ENCODE data around the gene PCK2. TPM values are rescaled to one million over a fixed set of nuclear protein-coding genes. Genes with fewer than 3 reads are reported as not detected.

The PCK2 gene
- total and polyA plus RNA-seq, 2 donors (not counting 3 experiments of a cell fraction or from before 2014, with no cell fraction given): 23.5 to 24.5 TPM

DNA sequence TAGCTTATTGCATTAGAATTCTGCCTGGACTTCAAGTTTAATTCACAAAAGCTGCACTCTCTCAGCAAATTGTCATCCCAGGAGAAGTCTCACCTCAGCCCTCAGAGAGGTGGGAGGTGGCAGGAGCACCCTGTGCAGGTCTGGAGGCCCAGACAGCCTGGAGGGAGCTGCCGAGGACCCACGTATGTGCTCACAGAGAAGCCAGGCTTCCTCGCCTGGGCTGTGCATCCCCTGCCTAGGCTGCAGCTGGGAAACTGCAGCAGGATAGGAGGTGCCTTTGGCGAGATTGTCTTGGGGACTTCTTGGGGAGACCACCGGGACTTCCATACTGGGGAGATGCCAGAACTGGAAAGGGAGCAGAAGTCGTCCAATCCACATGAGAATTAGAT is 14.0 kb upstream of the PCK2 start:
- H3K9me3 ChIP-seq (replicated peaks; ENCODE audit: control insufficient read depth, insufficient read depth, low read length): no peaks in the 10 kb centered on the region
- TF ChIP-seq, protein P1, sequence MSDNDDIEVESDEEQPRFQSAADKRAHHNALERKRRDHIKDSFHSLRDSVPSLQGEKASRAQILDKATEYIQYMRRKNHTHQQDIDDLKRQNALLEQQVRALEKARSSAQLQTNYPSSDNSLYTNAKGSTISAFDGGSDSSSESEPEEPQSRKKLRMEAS (IDR thresholded peaks at IDR 0.05; ENCODE audit: insufficient read depth, insufficient read length): no peak
- TF ChIP-seq JUN (IDR thresholded peaks at IDR 0.05; ENCODE audit: borderline replicate concordance, insufficient read depth, insufficient read length, low read depth) (no peak), POLR2A (IDR thresholded peaks at IDR 0.05; ENCODE audit: low read depth, low read length) (no peak), POLR2AphosphoS5 (IDR thresholded peaks at IDR 0.05; ENCODE audit: insufficient read depth, low read depth, low read length) (no peak), EZH2 (IDR thresholded peaks at IDR 0.05; ENCODE audit: borderline replicate concordance, low read depth, low read length, severe bottlenecking) (no peak), MYC (IDR thresholded peaks at IDR 0.05; ENCODE audit: low read depth, low read length) (no peak), GATA2 (IDR thresholded peaks at IDR 0.05; ENCODE audit: insufficient read depth, insufficient read length, low read depth, low read length) (no peak), FOS (IDR thresholded peaks at IDR 0.05; ENCODE audit: borderline replicate concordance, insufficient read depth, low read length) (no peak)
- TF ChIP-seq, protein P2, sequence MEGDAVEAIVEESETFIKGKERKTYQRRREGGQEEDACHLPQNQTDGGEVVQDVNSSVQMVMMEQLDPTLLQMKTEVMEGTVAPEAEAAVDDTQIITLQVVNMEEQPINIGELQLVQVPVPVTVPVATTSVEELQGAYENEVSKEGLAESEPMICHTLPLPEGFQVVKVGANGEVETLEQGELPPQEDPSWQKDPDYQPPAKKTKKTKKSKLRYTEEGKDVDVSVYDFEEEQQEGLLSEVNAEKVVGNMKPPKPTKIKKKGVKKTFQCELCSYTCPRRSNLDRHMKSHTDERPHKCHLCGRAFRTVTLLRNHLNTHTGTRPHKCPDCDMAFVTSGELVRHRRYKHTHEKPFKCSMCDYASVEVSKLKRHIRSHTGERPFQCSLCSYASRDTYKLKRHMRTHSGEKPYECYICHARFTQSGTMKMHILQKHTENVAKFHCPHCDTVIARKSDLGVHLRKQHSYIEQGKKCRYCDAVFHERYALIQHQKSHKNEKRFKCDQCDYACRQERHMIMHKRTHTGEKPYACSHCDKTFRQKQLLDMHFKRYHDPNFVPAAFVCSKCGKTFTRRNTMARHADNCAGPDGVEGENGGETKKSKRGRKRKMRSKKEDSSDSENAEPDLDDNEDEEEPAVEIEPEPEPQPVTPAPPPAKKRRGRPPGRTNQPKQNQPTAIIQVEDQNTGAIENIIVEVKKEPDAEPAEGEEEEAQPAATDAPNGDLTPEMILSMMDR (IDR thresholded peaks at IDR 0.05; ENCODE audit: extremely low read depth in 1 of 2, insufficient read depth in 1 of 2, low read depth in 1 of 2, low read length in 2 of 2): no peak
- ChIA-PET POLR2A (no interaction called here), CTCF (interaction anchor here (1.1 to 5.7 kb wide), 5 partner anchors 11 to 81 kb away, joined by 4 to 51 read pairs (median 18); partner anchors contain the start of genes DCAF11, IRF9 and NRL)
- intact Hi-C loops (cut with micrococcal nuclease) (no loop called here), dilution Hi-C loops (cut with MboI; ENCODE audit: extremely low pct_ligation_motif_present, low sequenced_read_pairs) (no loop called here)
- H3K4me2 ChIP-seq (ENCODE audit: insufficient read depth, low read length): no peak overlapping the region
- H3K27me3 ChIP-seq (ENCODE audit: control insufficient read depth in 2 of 2, insufficient read depth in 2 of 2, low read length in 2 of 2): peaks cover 28 to 35% of the 10 kb centered on the region in 2 experiments
- no peak overlapping the region for H3K4me3 ChIP-seq (replicated peaks in 1 of 3; ENCODE audit: insufficient read depth in 1 of 3, low read depth in 1 of 3, low read length in 3 of 3)
- no TSS peak for BruUV-seq (replicated peaks)
- FAIRE-seq: no peak
- no peaks in the 10 kb centered on the region for H3K4me1 ChIP-seq (ENCODE audit: control insufficient read depth, extremely low read depth, insufficient read depth, low read length)
- no peak overlapping the region for H3K9ac ChIP-seq (replicated peaks; ENCODE audit: extremely low read depth, insufficient read depth, low read length)
- no peak for DNase-seq (ENCODE audit: low read depth, low spot score)
- no peak overlapping the region for H3K27ac ChIP-seq (ENCODE audit: insufficient read depth, low read depth, low read length)
- no peak overlapping the region for H2AFZ ChIP-seq (ENCODE audit: low read depth, low read length)
- no peaks in the 10 kb centered on the region for H3K9me1 ChIP-seq (replicated peaks; ENCODE audit: control insufficient read depth, extremely low read depth, insufficient read depth, low read length)
- no peaks in the 10 kb centered on the region for H3K36me3 ChIP-seq (ENCODE audit: control insufficient read depth in 2 of 2, extremely low read depth in 1 of 2, insufficient read depth in 2 of 2, low read length in 2 of 2)
- no peaks in the 10 kb centered on the region for H4K20me1 ChIP-seq (replicated peaks; ENCODE audit: control insufficient read depth, extremely low read depth, insufficient read depth, low read length)
- H3K79me2 ChIP-seq (ENCODE audit: control insufficient read depth, insufficient read depth, low read length): no peaks in the 10 kb centered on the region
